Activated CD8-positive, alpha-beta memory T cell treated with anti-CD3 and anti-CD28 coated beads for 48 hours (primary cell): Measurements from ENCODE around the gene NOPCHAP1.
"Not testable (repeated sequence)": the region's sequence is repeated elsewhere in the genome, so short reads cannot be mapped to it uniquely, and the experiment has no call there.

Experiments
- DNase-seq, 3 experiments: peaks; one replicate each; pipeline ENCODE4 v3.0.0-alpha.2; 2020; ENCODE audit warnings: low read depth in 2 of 3, low spot score in 2 of 3

The NOPCHAP1 gene

GRCh38 chr12:104964167-104964855 is 21.8 kb upstream of the NOPCHAP1 start:
- no peak for DNase-seq

- no peak for DNase-seq
Measured at GRCh38 chr12:104964856-104965205, 21.3 kb upstream of the NOPCHAP1 start.

- DNase-seq, result no peak
Measured at GRCh38 chr12:104966677-104967076, 19.4 kb upstream of the NOPCHAP1 start.

GRCh38 chr12:104969343-104969742 is 16.8 kb upstream of the NOPCHAP1 start:
- DNase-seq, result no peak

- DNase-seq, result no peak
Measured at GRCh38 chr12:104971306-104971705, 14.8 kb upstream of the NOPCHAP1 start.

GRCh38 chr12:104973250-104973649 is 12.9 kb upstream of the NOPCHAP1 start:
- no peak for DNase-seq

- no peak for DNase-seq
Measured at GRCh38 chr12:104974626-104975290, 11.4 kb upstream of the NOPCHAP1 start.

- no peak for DNase-seq
Measured at GRCh38 chr12:104975587-104976343, 10.4 kb upstream of the NOPCHAP1 start.

- no peak for DNase-seq
Measured at GRCh38 chr12:104976703-104977102, 9.4 kb upstream of the NOPCHAP1 start.

GRCh38 chr12:104977688-104978087 is 8.4 kb upstream of the NOPCHAP1 start:
- DNase-seq, result not testable (repeated sequence)

GRCh38 chr12:104985206-104985605 is 910 bp upstream of the NOPCHAP1 start:
- DNase-seq, result no peak

GRCh38 chr12:104990950-104991349 is 4.8 kb downstream of the NOPCHAP1 start:
- no peak for DNase-seq

GRCh38 chr12:104991565-104992128 is 5.5 kb downstream of the NOPCHAP1 start:
- DNase-seq, result no peak

- DNase-seq, result no peak
Measured at GRCh38 chr12:104994336-104994735, 8.2 kb downstream of the NOPCHAP1 start.

GRCh38 chr12:104997541-104997940 is 11.4 kb downstream of the NOPCHAP1 start:
- DNase-seq, result no peak

GRCh38 chr12:104998423-104999346 is 12.6 kb downstream of the NOPCHAP1 start:
- no peak for DNase-seq

- DNase-seq, result no peak
Measured at GRCh38 chr12:104999347-104999685, 13.2 kb downstream of the NOPCHAP1 start.

- no peak for DNase-seq
Measured at GRCh38 chr12:105001476-105001875, 15.4 kb downstream of the NOPCHAP1 start.

GRCh38 chr12:105013892-105014291 is 27.8 kb downstream of the NOPCHAP1 start:
- DNase-seq, result no peak

GRCh38 chr12:105014603-105015002 is 28.5 kb downstream of the NOPCHAP1 start:
- no peak for DNase-seq

- no peak for DNase-seq
Measured at GRCh38 chr12:105015543-105015942, 29.4 kb downstream of the NOPCHAP1 start.
